GM19324 (cell line): Measurements from ENCODE around the gene HOXD8.

ENCODE experiments used
- ATAC-seq: cut with Tn5 transposase; IDR thresholded peaks from one replicate; pipeline ENCODE4 v1.9.1; 2021; ENCODE audit warnings: mild to moderate bottlenecking, moderate library complexity; ENCODE audit not compliant: unreplicated experiment, low FRiP score

HOXD8 gene

DNA sequence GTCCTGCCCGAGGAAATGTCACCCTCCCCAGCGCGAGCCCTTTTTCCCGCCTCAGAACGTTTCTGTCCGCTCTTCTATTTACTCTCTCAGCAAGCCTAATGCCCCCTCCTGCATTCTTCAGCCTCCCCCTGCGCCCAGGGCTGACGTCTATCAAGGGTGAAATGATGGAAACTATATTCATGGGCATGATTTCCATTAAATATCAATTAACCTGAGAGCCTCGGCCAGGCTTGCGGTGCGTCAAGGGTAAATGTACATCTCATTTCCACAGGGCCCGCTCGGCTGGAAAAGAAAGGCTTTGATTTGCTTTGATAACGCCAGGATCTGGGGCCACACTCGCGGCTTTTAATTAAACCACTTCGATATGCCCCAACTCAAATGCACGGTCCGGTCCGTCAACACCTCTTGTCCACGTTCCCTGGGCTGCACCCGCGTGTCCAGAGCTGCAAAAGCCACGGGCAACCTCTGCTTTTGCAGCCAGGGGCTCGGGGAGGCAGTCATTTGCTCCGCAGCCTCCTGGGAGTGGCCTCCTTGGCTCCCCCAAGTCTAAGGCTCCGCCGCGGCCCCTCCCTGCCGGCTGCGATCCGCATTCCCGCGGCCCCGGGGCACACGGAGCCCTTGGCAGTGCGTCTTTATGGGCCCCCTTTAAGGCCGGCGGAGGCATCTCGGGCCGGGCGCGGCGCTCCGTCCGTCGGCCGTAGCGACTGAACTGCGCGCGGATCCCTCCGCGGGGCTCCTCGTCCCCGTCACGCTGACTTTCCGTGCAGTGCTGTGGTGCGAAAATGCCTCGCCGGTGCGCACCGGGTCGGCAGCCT lies at the start of gene HOXD8:
Gene HOXD8 (plus strand): TSS at position 724 of the 815 bp plus-strand sequence. CDS start 662 bp downstream, outside the sequence.
- no peak for ATAC-seq

DNA sequence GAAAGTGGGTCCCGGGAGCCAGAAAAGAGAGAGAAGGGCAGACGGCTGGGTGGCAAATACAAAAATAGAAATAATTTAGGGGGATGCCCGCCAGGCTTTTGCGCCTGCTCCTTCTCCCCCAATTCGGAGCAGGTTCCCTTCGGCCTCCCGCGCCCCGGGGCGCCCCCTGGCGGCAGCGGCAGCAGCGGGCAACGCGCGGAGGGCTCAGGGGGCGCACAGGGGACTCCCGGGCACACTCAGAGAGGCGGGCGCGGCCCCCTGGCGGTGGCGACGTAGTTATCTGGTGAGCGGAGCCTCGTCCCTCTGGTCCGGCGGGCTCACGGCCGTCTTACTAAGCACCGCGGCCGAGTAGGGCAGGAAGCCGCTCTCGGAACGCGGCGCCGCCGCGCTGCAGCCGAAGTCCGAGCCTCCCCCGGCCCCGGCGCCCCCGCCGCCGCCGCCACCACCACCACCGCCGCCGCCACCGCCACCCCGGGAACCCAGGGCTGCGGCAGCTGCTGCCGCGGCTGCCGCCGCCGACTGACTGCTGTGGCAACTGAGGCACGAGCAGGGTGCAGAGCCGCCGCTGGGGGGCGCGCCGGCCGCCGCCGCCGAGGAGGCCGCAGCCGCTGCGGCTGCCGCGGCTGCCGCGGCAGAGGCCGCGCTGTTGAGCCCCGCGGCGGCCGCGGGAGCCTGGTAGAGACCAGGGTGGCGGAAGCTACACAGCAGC lies 49.5 kb upstream of the HOXD8 start:
- ATAC-seq: no peak

DNA sequence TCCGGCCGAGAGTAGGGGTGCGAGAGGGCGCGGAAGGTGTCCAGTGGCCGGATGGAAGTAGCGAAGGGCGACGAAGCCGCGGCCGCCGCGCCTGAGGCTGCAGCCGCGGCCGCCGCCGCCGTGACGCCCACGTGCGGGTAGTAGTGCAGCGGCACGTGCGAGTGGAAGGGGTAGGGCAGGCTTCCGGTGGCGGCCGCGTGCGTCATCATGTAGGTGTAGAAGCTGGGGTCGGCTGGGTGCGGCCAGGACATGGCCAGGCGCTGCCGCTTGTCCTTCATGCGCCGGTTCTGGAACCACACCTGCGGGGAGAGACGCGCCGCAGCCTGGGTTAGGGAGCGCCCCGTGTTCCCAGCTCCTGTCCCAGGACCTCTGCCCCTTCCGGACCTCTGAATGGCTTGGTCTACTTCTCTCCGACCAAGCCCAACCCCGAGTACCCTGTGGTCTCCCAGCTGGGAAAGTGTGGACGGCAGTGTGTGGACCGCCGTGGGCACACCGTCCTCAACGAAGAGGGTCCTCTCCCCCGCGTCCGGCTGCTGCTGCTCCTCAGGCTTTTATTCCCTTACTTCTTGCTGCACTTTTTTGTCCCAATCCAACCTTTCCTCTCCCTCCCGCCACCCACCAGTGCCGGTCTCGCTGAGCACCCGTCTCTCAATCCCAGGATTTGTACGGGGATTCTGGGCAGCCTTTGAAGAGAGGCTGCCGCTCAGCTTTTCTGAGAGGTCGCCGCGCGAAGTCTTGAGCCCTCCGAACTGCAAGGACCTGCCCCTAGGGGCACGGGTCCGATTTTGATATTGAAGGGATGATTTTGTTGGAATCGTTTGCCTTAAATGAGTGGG lies 48.7 kb upstream of the HOXD8 start:
- ATAC-seq: no peak

DNA sequence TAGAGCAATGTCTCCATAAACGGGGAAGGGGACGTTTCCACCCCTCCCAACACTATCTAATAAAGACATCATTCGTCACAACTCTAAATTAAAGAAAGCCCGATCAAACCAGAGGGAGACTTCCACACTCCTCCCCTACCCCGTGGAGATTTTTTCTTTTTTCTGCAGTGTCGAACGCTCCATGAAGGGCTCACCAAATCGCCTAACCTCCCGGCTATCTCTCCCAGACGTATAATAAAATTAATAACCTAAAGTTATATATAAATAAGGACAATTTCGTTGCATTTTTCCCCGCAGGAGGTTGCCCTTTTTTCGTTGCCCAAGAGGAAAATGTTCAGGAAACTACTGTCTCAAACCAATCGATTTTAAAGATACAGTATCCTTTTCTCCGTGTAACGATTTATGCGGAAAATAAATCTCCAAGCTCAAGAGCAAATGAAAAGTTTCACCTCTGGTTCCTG lies 48.1 kb upstream of the HOXD8 start:
- ATAC-seq: no peak

DNA sequence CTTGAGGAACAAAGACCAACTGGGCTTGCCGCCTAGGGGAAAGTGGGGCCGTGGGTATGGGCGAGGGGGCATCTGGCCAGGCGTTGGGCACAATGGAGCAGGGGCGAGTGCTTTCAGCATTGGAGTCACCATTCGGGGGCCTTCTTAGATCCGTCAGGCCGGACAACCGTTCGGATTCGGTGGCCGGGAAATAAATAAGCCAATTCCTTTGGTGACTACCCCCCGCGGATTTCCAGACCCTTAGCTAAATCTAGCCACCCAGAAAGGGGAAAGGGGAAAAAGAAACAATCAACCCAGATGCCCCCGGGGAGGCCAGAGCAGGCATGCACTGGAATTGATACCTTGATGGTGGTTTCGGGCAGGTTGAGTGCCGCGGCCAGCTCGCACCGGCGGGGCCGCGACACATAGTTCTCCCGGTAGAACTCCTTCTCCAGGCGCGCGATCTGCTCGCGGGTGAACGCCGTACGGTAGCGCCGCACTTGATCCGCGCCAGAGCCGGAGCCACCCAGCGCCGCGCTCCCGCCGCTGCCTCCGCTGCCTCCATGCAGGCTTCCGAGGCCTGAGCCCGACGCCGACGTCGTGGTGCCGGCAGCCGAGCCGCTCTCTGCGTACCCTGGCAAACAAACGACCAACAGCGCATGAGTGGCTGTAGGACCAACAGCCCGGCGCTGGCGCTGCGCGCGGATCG lies 47.5 kb upstream of the HOXD8 start:
- ATAC-seq: no peak

DNA sequence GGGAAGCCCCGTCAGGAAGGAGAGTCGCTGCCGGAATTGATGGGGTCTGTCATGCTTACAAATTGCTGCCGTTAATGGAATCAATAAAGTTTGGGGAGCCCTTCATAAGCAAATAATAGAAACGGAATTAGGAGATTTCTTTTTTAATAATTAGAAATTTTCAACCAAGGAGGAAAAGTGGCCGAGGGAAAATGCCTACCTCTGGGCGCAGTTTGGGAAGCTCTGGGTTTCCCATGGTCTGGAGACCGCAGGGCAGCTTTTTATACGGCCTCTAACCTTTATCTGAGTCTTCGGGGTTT lies 47.0 kb upstream of the HOXD8 start:
- ATAC-seq: no peak

DNA sequence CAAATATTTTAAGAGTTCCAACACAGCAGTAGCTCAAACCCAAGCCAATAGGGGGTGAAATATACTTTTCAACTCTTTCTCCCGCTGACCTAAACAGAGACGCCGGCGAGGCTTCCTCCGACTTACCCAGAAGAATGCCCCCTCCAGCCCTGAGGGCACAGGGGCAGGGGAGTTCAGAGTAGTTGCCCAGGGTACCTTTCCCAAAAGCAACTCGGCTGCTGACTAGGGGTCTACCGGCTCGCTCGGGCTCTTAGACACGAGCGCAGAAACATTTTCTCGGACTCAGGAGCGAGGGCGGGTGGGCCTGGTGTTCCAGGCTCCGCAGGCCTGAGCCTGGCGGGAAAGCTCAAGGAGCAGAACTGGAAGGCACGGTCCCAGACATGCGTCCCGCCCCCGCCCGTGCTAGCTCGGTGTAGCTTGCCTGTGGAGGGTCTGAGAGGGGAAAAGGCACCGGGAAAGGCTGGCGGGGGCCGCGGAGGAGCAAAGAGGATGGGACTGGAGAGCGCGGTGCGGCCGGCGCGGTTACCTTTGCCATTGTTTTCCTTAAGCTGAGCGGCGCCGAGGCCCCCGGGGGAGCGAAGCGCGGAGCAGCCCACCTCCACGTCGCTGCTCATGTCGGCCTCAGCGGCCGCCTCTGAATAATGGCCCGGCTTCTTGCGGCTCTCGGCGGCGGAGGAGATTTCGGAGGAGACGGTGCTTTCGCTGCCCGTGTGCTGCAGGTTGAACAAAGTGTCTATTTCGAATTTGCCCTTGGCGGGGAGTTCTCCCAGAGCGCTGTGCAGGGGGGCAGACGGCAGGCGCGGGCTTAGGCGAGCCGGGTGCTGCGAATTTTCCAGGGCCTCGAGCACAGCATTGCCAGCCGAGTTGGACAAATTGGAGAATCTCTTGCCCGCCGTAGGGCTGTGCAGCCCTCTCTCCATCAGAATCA lies 46.4 kb upstream of the HOXD8 start:
- ATAC-seq: no peak

DNA sequence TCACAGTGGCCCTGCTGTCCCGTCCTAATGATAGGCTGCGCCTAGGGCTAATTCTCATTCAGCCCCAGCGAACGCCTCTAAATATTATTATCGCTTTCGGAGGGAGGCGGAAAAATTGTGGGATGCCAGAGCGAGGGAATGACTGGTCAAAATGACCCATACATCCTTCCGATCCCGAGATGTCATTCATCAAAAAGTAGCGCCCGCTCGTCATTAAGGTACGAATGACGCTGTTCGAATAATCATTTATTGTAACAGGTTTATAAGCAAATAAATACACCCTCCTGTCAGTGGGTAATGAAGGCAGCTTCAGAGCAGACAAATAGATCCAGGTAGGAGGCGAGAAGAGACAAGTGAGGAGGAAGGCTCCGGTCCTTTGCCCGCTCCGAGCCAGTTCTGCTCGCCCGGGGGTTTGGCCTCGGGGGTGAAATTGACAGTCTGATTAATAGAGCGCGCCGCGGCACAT lies 45.7 kb upstream of the HOXD8 start, which contains the start of gene EVX2:
Gene EVX2 (minus strand): TSS at position 167 of the 466 bp plus-strand sequence. CDS start 186 bp downstream, outside the sequence.
- no peak for ATAC-seq

DNA sequence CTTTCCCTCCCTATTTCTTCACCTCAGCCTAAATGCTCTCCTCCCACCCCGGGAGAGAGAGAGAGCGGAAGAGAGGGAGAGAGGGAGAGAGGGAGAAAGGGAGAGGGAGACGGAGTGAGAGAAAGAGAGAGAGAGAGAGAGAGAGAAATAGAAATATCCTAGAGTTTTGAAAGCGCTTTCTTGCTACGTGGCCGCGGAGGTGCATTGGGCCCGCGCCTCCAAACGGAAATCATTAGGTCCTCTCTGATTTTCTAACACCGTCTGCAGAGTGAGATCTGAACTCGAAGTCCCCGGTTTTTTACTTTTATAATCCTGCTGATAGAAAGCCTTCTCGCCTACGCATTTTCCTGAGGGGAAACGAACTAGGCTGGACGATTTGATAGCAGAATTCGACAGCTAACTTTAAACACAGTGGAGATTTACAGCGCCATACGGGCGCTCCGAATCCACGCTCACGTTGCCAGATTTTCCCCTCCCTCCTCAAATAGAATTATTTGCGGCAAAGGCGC lies 44.8 kb upstream of the HOXD8 start:
- ATAC-seq: no peak

DNA sequence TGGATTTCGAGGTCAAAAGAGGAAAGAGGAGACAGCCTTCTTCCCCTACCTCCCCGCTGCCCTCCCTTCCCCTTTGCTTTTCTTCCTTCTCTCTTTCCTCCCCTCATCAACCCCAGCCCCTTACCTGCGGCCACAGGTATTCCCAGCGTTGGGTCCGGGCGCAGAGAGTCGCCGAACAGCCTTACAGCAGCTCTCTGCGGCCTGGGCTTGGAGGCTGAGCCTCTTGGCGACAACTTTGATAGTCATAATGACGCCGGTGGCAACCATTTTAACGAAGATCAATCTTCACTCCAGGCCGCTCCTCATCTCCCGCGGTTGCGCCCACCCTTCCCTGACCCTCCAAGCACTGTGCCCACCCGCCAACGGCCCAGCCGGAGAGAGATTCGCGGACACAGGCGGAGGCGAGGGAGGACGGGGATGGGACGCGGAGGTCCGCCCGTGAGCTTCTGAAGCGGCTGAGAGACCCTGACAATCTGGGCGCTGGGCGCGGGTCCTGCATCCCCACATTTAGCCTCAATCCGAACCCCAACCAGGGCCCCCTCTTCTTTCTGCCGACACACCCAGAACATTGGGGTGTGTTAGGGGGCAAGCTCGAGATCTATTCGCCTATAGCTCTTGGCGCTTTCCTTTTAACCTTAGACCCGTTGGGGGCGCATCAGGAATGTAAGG lies 44.3 kb upstream of the HOXD8 start:
- ATAC-seq: no peak

DNA sequence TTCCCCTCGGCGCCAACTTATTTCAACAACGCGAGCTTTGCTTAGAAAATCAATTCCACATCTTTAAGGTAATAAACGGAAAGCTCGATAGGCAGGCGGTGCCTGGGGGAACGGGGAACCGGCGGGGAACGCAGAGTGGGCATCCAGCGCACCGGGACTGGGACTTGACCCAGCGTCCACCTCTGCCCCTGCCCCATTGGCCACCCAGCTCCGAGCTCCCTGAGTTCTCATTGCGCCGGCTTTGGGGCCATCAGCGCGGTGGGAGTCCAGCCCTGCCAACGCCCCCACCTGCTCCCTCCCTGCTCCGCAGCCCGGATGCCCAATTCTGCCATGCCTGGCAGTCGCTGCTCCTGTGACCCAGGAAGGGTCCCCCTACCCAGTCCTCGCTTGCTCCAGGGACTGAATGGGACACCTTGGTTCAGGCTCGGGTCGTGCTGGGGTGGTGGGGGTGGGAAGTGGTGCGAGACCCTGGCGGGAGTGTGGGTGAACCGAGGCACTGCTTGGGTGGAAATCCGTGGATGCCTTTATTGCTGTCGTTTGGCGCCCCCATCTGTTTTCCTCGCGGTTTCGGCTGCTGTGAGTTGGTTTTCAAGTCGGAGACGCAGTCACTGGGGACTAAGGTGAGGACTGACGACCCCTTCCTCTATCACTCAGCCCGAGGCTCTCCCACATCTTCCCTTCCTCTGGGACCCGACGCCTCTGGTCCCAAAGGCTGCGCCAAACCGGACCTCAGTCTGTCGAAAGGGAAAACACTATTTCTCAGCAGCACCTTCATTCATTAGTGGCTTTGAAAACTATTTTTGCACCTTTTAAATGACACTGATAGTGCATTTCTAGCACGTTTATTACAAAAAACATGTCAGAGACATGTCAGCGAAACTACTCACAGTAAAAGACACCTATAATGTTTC lies 43.4 kb upstream of the HOXD8 start:
- ATAC-seq: no peak

DNA sequence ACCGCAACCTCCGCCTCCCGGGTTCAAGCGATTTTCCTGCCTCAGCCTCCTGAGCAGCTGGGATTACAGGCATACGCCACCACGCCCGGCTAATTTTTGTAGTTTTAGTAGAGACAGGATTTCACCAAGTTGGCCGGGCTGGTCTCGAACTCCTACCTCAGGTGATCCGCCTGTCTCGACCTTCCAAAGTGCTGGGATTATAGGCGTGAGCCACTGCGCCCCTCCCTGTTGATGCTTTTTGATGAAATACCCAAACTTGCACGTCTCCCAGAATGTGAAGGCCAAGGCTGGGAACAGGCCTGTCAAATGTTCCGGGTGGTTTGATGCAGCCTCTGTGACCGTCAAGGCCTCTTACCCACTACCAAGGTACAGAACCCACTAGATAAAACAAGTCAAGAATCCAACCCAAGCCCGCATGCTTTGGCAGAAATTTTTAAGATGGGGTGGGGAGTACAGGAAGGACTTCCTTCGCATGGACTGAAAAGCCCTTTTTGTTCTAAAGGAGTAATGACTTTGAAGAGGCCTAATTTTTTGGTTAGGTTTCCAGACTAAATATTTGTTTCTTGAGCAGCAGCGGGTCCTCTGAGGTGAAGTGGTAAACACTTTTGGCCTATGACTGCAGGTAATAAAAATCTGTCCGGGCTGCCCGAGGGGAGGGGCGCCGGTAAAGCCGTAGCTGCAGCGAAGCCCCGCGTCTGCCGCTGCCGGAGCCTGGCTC lies 42.0 kb upstream of the HOXD8 start:
- ATAC-seq: no peak

DNA sequence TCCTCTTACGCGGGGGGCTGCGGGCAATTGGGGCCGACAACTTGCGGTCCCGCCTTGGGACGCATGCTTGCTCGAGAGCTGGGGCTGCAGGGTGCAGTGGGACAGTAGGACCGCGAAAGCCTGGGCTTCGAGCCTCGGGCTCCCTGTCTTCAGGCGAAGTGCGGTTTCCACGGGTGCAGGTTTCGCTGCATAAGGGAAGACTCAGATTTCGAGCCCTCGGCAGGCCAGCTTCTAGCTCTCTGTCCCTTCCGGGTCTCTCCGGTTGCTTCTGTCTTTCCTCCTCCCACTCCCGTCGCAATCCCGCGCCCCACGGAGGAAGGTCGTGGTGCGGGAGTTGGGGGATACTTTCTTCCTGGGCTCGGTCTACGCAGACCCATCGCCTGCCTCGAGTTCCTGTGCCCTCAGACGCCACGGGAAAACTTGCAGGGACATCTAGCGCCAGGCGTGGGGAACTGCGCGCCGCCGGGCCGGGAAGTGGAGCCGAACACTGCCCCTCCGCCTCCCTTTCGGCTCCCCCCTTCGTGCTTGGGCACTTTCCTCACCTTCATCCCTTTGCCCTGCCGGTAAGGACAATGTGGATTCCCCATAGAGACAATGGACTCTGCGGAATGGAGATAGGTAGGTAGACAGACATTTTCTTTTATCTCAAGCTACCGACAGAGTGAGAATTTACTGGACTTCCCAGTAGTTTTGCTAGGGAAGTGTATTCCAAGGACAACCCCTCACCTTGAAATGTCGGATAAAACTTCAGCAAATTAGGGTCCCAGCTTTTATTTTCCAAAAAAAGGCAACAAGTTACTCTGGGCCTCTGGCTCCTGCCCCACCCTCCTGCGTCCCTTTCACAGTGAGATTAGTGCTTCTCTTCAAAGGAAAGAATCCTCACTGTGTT lies 41.2 kb upstream of the HOXD8 start:
- ATAC-seq: no peak

DNA sequence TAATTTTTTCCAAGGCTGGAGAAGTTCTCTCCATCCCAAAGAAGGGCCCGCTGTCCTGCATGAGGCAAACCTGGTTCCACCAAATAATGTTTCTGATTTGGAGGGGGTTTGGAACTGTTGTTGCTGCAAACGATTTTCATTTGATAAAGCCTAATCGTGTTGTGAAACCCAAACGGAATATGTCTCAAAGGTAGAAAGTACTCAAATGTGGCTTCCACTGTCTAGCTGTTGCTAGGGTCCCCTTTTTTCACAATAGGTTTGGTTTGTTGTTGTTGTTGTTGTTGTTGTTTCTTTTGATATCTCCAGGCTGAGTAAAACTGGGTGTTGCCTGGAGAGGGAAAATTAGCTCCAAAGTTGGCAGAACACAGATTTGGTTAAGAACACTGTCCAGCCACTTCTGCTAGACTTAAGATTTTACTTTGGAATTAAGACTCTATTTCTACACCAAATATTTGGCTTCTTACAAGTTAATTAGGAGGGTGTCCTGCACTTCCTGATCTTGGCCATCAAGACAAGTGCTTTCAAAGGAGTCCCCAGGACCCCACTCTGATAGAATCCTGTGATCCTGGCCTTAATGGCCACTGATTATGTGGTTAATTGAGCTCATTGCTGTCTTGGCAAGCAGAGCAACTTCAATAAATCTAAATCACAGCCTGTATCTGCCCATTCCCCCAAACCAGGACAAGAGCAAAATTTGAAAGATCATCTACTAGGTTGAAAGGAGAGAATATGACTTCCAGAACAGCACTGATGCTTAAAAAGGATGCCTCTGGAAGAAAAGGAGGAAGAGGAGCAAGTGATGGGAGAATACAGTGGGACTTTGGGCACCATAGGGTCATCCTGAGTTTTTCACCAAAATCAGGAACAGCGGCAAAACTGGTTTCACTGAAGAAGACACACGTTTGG lies 40.3 kb upstream of the HOXD8 start:
- no peak for ATAC-seq

DNA sequence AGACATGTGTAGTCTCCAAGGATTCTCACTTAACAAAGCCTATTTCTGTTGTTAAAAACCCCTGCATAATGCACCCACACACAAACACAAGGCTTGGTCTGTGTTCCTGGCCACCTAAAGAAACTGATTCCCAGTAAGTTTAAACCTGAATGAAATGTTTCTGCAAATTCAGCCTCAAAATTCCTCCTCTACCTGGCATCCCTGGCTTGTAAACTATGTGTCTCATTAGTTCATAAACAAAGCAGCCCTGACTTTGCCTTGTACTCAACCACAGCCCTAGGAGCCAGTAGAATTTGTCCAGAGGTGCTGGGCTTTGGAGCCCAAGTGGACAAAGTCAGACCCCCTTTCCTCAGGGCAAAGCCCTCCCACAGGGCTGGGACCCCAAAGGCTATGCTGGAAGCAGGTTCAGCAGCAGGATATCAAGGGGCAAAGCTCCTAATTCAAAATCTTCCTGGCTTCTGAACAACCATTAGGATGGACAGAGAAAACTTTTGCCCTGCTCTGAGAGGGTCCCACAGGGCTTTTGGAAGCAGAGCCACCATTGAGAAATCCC lies 39.6 kb upstream of the HOXD8 start:
- ATAC-seq: no peak
